NCI-H2227 (cell line): ENCODE measurements around the gene DENND1C.
A peak's percentile ranks its signal among the peaks of the same experiment; 100 is the strongest.

ENCODE experiments used
- DNase-seq: peaks from one replicate; lab custom pipeline; 2025; ENCODE audit not compliant: unreplicated experiment; lab: John Stamatoyannopoulos, UW

The DENND1C gene

DNA sequence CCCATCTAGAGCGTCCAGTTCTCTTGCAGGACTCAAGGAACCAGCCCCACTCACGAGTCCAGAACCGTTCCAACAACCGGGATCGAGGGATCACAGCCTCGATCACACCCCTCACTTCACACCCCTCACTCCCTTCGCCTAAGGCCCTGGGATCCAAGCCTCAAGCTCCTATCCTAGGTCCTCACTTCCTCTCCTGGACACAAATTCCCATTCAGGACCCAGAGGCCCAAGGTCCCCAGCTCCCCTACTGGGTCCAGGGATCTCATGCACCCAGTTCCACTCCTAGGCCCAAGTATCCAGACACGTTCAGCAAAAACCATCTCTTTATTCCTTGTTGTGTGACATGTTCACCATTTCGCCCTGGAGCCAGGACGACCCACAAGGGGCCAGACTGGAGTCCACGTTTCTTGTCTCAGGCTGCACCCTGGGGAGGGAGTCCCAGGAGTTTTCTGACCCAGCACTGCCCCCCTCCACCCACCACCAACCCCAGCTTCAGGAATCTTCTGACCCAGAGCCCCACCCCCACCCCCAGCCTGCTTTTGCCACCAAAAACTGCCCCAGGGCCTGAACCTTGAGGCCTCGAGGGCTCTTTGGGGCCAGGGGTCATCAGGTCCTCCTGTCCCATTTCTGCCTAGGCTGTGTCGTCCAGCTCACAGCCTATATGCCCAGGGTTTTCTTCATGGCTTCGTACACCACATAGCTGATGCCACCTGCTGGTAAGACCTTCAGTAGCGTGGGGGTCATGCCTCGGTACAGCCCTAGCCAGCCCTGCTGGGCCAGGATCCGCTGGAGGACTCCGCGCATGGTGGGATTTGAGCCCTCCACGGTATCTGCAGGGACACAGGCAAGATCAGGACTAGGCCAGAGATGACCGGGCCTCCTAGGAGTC lies 55.6 kb downstream of the DENND1C start:
- no peak for DNase-seq

DNA sequence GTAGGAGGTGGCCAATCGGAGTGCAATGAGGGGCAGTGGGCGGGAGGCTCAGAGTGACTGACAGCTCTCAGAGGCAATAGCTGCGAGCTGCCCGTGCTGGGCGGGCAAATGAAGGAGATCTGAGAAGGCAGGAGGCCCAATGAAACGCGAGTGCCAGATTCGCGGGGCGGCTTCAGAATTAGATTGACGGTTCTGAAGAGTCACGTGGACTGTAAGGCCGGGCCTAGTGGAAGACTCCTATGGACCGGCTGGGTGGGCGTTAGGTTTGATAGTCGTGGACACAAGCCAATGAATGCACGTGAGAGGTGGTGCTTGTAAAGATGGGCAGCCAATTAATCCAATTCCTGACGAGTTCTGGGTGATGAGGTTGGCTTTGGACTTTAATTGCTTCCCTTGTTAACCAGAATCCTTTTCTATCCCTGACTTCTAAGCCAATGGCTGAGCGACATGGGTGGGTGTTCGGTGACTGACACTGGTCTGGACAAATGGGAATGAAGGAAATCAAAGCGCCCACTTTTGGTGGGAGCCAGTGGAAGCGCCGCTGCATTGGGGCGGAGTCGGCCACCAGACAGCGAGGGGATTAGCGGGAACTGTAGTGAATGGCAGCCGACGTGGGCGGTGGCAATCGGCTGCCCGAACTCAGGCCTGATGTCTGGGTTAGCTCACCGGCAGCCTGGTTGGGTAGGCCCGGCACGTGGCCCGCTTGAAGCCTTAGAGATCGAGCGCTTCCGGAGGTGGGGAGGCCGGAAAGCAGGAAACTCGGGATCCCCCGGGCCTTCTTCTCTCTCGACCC lies 56.5 kb downstream of the DENND1C start:
- peak; percentile 98 for DNase-seq

DNA sequence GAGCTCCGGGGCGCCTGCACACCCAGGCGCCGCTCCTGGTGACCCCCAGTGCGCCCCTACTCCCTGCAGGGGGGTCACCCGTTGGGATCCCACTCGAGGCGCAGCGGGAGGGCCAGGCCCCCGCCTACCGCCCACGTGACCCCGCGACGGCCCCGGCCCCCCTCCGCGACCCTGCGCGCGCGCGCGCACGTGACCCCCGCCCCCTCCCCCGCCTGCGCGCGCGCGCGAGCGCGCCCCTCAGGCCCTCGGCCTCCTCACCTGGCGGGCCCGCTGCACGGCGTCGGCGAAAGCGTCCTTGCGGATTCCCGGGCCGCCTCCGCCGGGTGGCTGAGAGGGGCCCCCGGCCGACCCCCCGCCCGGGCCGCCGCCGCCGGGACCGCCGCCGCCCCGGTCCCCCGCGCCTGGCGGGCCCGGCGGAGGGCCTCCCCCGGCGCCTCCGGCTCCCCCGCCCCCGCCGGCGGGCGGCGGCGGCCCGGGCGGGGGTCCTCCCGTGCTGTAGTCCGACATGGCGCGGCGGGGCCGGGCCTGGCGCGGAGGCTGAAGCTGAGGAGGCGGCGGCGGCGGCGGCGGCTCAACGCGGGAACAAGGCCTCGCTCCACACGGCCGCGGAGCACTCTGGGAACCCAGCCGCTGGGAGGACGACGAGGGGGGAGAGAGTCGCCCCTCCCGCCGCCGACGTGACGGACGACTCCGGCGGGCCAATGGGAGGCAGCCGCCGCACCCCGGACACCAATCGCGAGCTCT lies 57.2 kb downstream of the DENND1C start, which contains the start of gene KHSRP:
Gene KHSRP (minus strand): TSS at position 617 of the 744 bp plus-strand sequence. CDS start 110 bp downstream, at position 507.
- DNase-seq = peak; percentile 40

DNA sequence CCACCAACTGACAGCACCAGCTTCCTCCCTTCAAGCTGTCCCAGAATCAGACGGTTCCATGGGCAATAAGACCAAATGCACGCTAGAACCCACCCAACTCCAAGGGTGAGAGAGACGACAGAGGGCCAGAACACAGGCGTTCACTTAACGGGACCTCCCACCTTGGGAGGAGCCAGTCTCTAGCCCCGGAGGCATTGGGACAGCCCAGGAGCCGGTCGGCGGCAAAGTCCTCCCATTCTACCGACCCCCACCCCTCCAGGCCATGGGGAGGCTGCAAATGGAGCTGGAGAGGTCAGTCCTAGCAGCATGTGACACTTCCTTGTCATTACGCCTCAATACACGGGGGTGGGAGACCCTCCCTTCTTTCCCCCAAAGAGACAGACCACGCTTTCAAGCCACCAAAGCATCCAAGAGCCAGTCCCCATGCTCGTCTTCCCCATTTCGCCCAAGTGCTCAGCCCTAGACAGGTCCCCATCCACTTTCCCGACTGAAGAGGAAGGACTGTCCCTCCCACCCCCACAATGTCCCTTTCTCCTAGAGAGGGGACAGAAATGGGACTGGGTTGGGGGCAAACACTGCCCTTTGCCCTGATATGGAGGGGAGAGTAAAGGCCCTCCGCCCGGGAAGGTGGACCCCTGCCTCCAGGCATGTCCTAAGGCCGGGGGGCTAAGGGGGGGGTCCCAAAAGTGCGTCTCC lies 57.9 kb downstream of the DENND1C start:
- peak; percentile 50 for DNase-seq

DNA sequence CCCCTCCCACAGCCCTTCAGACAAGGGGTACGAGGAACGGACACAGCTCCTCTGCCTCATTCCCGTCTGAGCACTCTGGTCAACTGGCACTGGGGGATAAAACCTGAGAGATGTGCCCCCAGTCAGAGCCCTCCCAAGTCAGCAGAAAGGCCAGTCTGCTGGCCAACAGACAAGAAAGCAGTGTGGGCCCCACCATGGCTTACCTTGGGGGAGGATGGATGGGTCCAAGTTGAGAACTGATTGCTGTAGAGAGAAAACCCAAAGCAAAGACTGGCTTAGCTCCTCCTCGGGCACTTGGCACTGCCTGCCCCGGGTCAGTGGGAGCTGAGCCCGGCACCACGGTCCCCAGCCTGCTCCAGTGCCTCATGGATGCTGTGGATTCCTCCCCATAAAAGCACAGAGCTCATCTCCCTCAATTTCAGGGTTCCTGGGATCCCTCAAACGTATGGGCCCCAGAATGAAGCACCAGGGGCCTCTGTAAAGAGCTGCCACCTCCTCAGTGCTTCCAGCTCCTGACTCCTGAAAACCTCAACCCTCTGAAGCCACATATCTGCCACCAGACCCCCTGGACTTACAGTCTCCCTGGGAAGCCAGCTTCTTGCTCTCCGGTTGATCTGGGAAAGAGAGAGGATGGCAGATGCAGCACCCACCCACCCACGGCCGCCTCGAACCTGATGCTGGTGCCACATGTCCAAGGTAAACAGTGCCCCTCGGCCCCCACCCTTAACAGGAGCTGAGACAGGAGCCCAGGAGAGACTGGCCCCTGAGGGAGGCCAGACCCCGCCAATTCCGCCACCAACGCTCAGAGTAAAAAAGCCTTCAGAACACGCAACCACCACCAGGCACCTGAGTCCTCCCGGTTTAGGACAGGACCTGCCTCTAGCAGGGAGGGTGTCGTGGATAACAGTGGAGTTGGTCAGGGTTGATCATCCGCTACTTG lies 60.2 kb downstream of the DENND1C start:
- DNase-seq = no peak

DNA sequence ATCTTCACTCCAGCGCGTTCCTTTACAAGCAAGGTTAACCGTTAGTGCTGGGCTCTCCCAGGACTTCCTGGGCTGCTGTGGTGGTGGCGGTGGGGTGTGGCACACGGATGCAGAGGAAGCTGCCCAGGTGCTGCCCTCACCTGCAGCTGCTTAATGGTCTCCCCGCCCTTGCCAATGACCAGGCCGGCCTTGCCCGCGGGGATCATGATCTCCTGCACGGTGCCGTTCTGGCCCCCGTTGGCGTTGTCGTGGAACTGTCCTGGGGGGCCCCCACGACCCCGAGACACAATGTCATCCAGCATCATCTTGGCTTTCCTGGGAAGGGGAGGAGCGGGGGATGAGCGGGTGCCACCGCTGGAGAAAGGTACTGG lies 63.0 kb downstream of the DENND1C start:
- no peak for DNase-seq

DNA sequence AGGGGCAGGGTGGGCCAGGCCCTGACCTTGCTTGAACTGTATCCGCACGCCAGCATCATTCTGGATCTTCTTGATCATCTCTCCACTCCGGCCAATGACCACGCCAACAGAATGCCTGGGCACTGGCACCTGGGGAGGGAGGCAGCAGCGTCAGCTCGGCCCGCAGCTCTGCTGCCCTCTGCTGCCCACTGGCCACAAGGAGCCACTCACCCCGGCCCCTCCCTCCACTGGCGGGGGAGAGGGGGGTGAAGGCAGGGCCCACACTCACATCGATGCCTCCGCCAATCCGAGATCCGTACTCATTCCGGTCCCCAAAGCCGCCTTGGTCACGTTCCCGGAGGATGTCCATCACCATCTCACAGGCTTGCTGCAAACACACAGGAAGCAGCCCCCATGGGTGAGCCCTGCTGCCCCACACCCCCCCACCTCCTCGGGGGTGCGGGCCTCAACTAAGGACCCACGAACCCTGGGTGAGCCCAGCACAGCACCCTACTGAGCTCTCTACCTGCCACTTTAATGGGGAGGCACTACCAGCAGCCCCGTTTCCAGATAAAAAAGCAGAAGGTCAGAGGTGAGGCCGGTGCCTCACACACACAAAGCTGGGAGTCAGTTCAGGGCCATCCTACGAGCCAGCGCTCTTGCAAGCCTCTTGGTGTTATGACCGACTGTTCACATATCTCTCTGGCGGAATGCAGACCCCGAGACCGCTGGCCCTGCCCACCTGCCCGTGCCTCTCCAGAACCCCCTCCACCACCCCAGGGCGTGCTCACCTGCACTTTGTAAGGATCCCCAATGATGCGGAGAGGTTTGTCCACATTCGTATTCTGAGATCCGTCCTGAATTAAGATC lies 63.6 kb downstream of the DENND1C start:
- DNase-seq = no peak
